ENCODE data around the gene PKD1L1.

DNA sequence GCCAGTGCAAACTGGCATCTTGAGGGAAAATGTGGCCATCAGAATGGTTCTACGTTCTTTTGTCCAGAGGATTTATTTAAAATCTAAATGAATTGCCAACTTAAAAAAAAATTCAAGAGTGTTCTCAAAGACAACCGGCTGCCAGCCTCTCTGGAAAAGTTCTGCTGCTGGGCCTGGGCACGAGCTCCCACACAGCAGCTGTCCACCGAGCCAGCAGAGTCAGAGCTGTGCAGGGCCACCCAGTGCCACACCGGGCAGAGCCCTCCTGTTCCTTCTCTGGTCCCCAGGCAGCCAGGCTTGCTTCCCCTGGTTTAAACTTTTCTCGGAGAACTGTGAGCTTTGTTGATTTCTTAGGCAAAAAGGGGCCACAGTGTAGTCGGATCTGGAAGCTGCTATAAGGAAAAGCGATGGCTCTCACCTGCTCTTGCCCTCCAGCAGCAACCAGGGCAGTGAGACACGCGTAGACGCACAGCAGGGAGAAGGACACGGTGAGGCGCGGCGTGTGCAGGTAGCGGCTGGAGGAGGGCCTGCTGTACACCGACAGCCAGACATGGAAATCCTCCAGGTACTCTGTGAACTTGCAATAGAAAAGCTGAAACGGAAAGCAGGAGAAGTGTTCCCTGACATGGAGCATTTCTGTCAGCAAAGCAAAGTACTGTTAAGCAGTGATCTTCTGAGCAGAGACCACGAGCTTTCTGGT is 111.6 kb downstream of the PKD1L1 start:
- TF ChIP-seq CTCF (IDR thresholded peaks at IDR 0.05): no peak
- no peak for TF ChIP-seq POLR2A (IDR thresholded peaks at IDR 0.05)

Measured in adrenal gland (tissue), 5 donors.